Pulmonary artery endothelial cell (primary cell): Measurements from ENCODE around the gene SHANK2. TPM values are rescaled to one million over a fixed set of nuclear protein-coding genes. Genes with fewer than 3 reads are reported as not detected.

ENCODE experiments used
- DNase-seq: peaks from one replicate; pipeline ENCODE4 v3.0.0-alpha.2; 2011; ENCODE audit warnings: low read depth, low spot score
- total RNA-seq: library from RNA; depleted of rRNA; stranded (reverse); fragments of >200 nt; gene quantifications from 2 replicates; pipeline ENCODE4 v1.2.3, GENCODE V29; 2014

Gene SHANK2
- total RNA-seq, 1 donor from 2014 or later: under 0.01 TPM

DNA sequence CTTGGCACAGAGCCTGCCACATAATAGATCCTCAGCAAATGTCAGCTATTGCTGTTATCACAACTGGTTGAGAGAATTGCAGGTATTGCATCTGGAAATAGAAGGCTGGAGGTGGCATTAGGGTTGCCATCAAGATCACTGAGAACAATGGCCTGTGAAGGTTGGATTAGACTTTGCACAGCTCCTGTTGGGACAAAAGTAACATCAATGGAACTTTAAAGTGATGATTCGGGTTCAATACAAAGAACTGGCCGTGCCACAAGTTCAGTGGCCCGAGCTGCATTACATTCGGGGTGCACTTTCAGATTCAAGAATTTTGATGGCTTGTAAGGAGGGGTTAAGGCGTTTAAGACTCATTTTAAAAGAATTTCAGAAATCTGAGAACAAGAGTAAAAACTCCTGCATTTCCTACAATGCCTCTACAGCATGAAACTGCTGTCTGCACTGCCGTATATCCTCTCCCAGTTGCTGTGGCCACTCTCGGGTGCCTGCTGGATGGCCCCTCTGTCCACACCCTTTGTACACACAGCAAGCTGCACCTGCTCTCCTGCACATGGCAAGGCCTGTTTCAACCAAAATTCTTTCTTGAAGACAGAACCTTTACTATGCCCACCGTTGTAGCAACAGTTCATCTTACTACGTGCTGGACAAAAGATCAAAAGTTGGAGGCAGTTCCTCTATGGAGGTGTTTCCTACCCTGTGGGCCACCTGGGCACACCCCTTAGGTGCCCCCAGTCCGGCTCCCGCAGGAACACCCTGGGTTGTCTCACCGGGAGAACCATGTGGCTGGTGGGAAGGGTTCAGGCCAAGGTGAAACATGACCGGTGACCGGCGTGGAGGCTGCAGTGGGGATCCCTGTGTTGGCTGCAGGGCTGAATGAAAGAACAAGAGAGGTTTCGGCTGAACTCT is 17.5 kb upstream of the SHANK2 start:
- no peak for DNase-seq

DNA sequence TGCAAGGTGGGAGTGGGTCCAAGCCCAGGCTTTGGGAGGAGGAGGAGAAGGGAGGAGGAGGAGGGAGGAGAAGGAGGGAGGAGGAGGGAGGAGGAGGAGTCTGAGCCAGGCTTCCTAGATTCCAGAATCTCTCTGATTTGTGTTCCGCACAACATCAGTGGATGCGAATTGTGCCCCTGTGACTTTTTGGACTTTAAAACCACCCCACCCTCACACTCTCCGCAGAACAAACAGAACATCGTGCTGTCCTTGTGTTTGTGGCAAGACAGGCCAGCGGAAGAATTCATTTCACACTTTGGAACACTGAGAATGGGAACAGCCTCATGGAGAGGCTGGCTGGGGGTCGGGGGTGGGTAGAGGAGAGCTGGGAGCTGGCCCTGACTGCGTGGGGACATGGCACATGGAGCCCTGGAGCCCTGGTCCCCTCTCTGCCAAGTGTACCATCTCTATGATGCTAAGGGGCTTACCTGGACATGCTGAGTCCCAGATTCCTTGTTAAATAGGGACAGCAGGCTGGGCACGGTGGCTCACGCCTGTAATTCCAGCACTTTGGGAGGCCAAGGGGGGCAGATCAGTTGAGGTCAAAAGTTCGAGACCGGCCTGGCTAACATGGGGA is 16.4 kb upstream of the SHANK2 start:
- DNase-seq: no peak

DNA sequence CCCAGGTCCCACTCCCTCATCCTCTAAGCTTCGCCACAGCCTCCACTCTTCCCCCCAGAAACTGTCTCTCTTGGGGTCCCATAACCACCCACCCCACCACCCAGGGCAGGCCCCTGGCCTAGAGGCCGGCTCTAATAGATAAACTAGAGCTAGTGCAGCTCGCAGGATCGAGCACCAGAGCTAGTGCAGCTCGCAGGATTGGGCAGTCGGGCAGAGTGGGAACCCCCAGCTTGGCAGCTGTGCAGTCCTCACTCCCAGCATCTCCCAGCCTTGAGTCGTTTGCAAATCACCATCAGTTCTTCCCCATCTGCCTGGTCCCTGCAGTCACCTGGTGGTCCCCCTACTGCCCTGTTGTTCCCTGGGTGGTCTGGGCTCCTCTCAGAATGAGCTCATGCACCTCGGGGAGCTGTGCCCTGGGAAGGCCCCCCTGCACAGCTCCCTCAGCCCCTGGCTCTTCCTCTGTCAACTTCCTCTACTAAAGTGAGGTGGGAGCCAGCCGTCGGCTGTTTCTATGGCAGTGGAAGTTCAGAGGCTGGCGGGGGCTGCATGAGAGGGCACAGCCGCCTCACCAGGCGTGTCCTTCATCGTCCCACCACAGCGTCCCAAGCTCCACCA is 15.5 kb upstream of the SHANK2 start:
- no peak for DNase-seq

DNA sequence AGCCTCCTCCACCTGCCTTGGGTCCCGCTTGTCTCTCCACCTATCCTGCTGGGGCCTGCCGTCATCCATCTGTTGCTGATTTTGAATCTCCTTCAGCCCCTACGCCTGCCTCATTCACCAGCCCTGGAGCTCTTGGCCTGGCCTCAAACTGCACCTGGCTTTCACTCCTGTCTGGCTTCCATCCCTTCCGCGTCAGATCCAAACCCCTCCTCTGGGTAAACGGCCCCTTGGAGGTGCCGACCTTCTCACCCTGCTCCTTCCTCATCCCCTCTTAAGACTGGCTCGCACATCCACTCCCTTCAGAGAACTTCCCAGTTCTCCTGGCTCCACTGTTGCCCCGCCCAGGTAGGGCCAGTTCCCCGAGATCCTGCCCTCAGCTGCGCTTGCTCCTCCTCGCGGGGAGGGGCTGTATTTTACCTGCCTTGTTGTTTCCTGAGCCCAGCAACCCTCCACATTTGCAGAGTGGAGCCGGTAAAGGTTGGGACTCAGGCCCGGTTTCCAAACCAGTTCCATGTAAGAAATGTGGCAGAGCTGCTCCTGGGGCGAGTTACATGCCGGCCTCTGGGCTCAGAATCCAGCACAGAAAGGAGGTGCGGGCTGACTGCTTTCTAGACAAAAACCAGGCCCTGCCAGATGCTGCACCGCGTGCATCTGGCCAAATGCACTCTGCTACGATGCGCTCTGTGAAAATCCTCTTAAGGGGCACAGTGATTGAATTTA is 13.9 kb upstream of the SHANK2 start:
- DNase-seq: no peak

DNA sequence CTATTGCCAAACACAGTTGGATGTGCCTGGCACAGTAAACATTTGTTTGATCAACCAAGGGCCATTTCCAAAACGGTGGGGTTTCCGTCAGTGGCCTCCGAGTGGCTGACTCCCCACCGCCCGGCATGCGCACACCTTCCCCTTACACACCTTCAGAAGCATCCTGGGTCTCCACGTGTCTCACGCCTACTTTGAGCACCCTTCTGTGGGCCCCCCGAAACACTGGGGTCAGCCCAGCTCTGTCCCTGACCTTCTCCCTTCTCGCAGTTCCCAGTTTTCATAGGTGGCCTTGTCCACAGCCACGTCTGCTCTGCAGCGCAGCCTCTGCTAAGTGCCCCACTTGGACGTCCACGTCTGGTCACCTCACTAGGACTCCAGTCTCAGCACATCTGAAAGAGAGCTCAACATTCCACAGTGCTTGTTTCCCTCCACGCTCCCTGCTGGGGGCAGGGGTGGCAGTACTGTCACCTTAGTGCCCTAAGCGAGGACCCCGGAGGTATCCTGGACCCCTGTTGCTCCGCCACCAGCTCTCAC is 13.2 kb upstream of the SHANK2 start:
- DNase-seq: no peak

DNA sequence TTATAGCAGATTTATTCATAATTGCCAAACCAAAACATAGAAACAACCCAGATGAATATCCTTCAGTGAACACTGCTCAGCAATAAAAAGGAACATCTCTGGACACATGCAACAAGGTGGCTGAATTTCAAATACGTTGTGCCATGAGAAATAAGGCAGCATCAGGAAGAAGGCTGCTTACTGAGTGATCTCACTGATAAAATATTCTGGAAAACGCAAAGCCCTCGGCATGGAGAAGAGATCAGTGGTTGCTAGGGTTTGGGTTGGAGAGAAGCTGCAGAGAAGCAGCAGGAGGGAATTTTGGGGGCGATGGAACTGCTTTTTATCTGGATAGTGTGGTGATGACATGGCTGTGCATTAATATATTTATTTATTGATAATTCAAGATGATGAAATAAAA is 11.0 kb upstream of the SHANK2 start:
- DNase-seq: no peak

DNA sequence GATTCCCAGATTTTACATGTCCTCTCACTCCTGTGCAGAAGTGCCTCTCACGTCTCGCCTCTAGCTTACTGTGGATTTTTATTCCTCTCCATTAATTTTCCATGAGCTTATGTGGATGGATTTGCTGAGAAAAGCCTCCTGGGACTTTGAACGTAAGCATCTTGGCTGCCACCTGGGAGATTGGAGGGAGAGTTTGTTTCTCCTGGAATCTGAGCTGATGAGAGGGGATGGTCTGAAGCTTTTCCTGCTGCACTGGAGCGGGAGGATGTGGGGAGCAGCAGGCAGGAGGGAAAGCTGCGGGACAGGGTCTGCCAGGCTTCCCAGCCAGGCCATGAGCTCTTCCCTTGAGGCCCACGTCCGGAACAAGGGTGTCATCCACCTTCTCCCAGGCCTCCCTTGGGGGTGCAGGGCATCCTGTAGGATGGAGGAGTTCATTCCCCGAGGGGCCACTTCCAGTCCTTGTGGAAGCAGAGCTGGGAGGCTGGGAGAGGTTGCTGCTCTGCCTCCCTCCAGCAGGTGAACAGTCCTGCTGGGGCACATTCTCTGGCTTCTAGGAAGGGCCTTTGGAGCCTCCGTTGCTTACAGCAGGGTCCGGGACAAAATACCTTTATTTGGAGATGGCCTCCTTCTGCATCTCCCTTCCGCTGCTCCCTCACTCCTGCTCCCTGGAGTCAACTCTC is 3.6 kb upstream of the SHANK2 start:
- DNase-seq: no peak

DNA sequence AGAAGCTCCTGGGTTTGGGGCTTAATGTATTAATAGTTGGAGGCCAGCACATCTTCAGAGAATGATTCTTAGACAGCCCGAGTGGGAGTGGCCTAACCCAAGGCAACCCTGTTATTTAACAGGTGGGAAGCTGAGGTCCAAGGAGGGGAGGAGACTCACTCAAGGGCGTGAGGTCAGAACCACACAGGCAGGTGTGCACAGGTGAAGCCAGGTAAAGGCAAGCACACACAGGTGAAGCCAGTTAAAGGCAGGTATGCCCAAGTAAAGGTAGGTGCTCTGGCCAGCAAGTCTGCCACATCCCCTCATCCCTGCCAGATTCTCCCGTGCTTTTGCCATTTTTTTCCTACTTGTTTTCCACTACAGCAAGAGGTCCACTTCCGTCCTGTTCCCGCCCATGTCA is 2.9 kb upstream of the SHANK2 start:
- DNase-seq: no peak

DNA sequence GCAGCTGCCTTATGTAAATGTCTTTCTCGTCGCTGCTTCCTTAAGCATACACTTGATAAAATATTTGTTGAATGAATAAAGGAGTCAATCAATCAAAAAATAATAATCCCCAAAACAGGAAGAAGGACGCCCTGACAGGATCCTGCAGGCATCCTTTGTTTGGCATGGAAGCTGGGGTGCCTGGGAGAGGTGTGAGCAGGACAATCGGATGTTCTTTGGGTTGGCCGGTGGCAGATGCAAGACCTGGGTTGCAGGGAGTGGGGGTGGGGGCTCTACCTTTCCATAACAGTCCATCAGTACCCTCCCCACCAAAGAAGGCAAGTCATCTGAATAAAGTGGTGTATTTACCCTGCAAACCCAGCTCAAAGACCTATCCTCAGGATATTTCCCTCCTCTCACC is 1.4 kb upstream of the SHANK2 start:
- no peak for DNase-seq

DNA sequence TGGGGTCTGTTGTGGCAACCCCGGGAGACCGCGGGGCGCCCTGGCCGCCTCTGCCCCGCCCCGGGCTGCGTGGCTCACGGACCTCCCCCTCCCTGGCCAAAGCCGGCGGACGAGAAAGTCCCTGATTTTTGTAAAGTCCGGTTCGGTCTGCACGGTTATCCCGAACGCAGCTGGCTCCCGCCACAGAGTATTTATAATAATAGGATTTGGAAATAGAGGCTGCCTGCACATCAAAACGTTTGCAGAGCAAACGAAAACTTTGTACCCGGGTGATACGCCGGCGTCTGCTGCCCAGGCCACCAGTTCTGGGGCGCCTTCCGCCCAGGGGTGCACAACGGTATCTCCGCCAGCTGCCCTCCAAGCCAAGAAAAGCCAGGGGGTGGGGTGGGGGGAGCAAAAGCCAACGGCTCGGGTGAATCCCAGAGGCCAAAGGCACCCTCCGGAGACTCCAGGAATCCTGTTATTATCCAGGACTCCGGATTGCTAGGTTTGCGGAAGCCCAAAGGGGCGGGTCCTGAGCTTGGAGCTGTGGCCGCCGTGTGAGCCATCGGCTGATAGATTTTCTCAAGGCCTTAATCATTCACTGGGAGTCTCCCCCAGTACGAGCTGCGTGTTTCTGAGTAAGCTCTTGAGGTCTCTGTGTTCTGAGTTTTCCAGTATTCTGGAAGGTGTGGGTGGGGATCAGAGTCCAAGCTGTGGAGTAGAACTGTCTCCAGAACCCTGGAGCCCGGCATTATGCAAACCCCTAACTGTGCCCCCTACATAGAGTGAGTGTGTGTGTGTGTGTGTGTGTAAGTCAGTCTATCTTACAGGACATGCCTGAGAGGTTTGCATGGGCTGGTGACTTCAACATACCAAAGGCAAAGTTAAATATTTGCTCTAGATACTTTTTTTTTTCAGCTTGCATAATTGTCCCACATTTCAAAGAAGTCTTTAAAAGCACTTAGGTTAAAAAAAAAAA is 673 bp upstream of the SHANK2 start:
- DNase-seq: no peak

DNA sequence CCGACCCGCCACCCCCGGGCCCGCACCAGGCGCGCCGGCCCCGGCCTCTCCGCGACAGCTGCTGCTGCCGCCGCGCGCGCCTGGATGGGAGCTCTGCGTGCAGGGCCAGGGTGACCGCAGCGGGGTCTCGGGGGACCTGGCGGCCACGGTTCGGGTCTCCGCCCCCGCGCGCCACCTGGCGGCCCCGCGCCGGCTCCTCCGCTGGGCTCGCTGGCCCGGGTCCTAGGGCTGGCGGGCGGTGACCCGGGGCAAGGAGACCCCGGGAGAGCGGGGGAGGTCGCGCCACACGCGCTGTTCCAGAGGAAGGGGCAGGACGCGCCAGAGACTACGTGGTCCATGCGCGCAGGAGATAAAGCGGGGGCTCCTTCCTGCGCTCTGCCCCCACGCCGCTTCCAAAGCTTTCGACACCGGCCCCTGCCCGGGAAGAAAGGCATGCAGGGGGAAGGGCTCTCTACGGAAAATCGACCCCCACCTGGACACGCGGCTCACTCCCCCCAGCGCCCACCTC is 562 bp downstream of the SHANK2 start:
- no peak for DNase-seq

DNA sequence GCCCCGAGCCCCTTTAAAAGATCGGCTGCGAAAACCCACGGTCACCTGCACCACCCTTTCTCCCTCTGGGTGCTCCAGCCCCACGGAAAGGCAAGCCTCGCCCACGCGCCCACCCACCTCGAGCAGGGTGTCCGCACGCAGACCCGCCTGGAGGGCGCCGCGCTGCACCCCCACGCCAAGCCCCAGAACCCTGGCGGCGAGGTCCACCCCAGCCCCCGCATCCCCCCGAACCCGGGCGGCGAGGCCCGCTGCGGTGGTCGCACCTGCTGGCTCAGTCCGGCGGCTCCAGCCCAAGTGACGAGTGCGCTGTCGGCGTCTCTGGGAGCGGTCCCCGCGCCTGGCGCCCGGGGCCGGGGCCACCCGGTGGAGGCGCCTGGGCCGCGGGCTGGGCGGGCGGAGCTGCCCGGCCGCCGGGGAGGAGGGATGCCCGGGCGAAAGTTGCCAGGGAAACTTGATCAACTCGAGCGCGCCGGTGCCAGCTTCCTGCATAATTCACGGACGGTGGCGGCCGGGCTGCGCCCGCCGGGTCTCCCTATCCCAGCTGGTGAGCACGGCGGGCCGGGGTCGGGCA is 1.1 kb downstream of the SHANK2 start:
- no peak for DNase-seq

DNA sequence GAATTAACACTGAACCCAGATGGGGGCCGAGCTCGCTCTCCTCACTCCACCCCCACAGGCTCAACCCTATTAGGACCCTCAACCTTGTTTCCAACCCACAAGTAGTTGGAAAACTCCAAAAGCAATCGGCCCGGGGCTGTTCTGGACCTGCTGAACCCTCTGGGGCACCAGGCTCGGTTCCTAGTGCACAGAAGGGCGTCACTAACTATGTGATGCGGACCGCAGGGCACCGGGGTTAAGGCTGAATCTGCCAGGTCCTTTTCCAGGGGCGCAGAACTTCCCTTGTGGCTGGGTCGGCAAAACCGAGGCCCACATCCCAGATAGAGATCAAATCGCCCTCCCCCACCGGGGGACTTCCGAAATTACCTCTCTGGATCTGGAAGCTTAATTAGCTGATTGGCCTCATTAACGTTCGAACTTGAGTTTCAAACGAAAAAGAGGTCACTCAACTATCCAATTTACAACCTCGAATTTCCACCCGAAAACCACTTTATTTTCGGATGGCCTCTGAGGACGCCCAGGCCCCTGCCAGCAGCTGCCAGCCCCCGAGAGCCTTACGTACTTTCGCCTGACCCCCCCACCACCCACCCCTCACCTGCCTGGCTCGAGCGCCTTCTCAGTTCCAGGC is 1.7 kb downstream of the SHANK2 start:
- no peak for DNase-seq

DNA sequence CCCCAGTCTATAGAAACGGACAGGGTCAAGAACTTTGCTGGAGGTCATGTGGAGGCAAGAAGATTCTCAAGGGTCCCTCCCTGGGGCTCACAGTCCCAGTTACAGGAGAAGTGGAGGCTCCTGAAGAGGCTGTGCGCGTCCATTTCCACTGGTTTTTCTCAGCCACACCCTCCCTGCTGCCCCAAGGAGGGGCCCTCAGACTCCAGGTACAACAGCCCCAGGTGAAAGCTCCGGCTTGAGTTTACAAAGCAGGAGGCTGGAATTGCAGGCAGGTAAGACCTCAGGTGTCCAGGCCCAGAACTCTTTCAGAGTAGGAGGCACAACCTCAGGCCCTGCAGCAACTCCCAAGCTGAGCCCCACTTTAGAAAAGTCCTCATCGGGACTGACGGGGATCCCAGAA is 3.1 kb downstream of the SHANK2 start:
- DNase-seq: no peak

DNA sequence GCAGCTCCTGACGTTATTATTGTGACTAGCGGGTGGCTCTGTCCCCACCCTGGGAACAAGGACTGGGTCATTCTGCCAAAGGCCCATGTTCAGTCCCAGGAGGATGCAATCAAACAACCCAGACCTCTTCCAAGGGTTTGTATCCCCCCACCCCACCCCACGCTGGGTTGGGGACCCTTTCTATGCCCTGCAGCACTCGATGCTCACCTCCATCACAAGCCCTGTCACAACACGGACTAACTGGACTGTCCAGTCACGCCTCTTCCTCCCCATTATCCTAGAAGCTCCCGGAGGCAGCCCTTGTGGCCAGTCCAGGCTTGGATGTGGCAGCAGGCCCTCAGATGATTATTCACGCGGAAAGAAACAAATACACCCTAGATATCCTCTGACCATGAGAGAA is 3.7 kb downstream of the SHANK2 start:
- DNase-seq: no peak

DNA sequence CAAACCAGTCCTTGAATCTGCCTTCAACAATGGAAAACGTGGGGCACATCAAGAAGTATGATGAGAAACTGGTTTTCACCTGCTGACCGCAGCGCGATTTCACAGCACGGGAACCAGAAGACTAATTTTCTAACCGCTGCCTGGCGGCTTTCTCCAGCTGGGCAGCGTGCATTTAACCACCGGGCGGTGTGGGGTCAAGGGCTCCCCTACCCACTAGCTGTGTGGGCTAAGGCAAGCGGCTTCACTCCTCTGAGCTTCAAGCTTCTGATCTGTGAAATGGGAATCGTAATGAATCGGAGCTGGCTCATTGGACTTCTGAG is 4.2 kb downstream of the SHANK2 start:
- DNase-seq: no peak

DNA sequence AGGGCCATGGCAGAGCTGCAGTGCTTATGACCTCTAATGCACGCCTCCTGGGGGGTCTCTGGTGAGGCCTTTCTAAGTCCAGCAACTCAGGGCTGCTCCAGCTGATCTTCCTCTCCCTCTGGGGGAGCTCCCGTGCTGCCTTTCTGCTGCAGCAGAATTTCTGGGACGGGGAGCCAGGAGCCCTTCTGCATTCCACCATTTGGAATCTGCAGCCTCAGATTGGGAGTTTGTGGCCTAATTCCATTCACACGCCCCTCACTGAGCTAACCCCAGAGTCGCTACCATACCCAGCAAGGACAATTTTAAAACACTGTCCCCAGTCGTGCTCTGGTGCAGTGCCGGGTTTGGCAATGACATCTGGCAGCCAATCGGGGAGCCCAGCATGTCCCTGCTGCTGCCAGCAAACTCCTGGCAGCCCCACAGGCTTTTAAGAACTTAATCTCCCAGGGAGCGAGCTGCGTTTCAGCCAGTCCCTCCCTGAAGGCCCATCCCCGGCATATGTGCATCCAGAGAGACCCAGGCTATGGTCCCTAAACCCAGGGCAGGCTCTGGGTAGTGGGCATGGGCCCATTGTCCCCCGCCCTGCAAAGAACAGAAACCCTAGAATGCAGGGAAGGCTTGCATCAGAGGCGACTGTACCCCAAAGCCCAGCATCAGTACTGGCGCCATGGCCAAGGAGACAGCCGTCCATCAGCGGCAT is 4.7 kb downstream of the SHANK2 start:
- no peak for DNase-seq

DNA sequence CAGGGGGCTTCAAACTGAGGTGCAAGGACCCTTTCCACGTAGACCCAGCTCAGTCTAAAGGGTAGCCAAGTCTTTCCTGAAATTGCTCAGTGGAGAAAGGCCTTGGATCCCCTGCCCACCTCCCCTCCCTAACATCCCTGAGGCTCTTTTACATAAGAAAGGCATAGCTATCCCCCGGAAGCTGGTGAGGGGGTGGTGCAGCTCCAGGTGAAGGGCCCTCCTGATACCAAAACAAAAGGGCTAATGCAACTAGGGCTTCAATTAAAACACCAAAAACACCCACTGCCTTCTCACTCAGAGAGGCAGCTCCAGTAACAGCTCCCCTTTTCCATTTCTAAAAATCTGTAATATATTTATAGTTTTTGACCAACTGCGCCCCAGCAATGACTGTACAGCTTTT is 5.8 kb downstream of the SHANK2 start:
- no peak for DNase-seq
